Brain microvascular endothelial cell (primary cell): Measurements from ENCODE around the gene PPP1R3A.

ENCODE experiments used
- DNase-seq: peaks from one replicate; pipeline ENCODE4 v3.0.0-alpha.2; 2020
- H3K27ac ChIP-seq: fragments of 250-450 bp; sonication (Bioruptor Pico); 2 replicates; pipeline ENCODE4 v1.5.1; 2020; ENCODE audit warnings: mild to moderate bottlenecking, moderate library complexity
- H3K27me3 ChIP-seq: fragments of 250-450 bp; sonication (Bioruptor Pico); replicated peaks from 2 replicates; pipeline ENCODE4 v1.5.1; 2020; ENCODE audit warnings: mild to moderate bottlenecking
- H3K36me3 ChIP-seq: fragments of 250-450 bp; sonication (Bioruptor Pico); replicated peaks from 2 replicates; pipeline ENCODE4 v1.5.1; 2020; ENCODE audit warnings: mild to moderate bottlenecking
- H3K4me3 ChIP-seq: 2 replicates; pipeline ENCODE4 v1.5.1; 2011; ENCODE audit warnings: low read depth, mild to moderate bottlenecking, control low read depth, low read length, moderate library complexity
- in situ Hi-C: cut with HindIII; loops from 2 replicates; pipeline ENCODE4 v1.10.0; 2017; ENCODE audit warnings: low sequenced_read_pairs, low pct_ligation_motif_present
- TF ChIP-seq, protein P1 (sequence below): IDR thresholded peaks from 2 replicates; pipeline ENCODE4 v1.5.1; 2011; ENCODE audit warnings: low read depth, mild to moderate bottlenecking, moderate library complexity, low read length, control low read depth, inconsistent platforms; ENCODE audit errors: missing control alignments

Gene PPP1R3A

GRCh38 chr7:113840954-113841353, 77.9 kb downstream of the PPP1R3A start:
- Histone ChIP-seq H3K27ac (no peak overlapping the region), H3K4me3 (no peak overlapping the region), H3K27me3 (no peaks in the 10 kb centered on the region), H3K36me3 (no peaks in the 10 kb centered on the region)
- DNase-seq = no peak
- TF ChIP-seq, protein P1, sequence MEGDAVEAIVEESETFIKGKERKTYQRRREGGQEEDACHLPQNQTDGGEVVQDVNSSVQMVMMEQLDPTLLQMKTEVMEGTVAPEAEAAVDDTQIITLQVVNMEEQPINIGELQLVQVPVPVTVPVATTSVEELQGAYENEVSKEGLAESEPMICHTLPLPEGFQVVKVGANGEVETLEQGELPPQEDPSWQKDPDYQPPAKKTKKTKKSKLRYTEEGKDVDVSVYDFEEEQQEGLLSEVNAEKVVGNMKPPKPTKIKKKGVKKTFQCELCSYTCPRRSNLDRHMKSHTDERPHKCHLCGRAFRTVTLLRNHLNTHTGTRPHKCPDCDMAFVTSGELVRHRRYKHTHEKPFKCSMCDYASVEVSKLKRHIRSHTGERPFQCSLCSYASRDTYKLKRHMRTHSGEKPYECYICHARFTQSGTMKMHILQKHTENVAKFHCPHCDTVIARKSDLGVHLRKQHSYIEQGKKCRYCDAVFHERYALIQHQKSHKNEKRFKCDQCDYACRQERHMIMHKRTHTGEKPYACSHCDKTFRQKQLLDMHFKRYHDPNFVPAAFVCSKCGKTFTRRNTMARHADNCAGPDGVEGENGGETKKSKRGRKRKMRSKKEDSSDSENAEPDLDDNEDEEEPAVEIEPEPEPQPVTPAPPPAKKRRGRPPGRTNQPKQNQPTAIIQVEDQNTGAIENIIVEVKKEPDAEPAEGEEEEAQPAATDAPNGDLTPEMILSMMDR = no peak
- in situ Hi-C loops = no loop called here

DNA sequence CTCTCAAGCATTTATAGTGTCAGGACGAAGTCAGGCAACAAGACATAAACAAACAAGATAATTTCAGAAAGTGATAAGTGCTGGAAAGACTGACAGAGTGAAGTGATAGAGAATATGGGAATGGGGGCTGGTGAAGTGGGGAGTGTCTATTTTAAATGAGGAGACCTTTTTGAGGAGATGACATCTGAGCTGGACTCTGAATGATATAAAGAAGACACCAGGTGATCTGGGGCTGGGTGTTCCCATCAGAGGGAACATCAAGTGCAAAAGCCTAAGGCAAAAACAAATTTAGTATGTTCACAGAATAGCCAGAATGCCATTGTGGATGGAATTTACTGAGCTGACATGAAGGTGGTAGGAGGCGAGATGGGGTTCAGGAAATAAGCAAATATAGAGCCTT, 83.4 kb downstream of the PPP1R3A start:
- Histone ChIP-seq H3K27me3 (no peaks in the 10 kb centered on the region), H3K4me3 (no peak overlapping the region), H3K27ac (no peak overlapping the region), H3K36me3 (no peaks in the 10 kb centered on the region)
- in situ Hi-C loops = no loop called here
- DNase-seq = no peak
- TF ChIP-seq, protein P1 = no peak

GRCh38 chr7:113832196-113832745, 86.5 kb downstream of the PPP1R3A start:
- Histone ChIP-seq H3K4me3 (no peak overlapping the region), H3K27me3 (no peaks in the 10 kb centered on the region), H3K36me3 (no peaks in the 10 kb centered on the region), H3K27ac (no peak overlapping the region)
- DNase-seq = no peak
- TF ChIP-seq, protein P1 = no peak
- in situ Hi-C loops = no loop called here

DNA sequence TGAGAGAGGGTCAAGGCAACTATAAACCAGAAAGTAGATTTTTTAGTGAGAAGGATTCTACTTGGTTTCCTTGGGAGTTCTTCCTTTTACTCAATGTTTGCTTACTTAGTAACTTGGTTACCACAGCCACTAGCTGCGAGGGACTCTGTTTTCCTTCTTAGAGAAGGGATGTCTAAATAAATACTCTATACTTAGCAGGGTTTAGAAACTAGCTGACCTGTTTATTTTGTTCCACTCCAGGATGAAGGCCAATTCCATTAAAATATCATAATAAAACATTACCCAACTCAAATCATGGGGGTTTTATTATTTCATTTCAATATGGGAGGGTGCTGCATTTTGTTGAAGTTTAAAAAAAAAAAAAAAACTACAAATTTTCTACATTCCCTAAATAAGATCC, 87.3 kb downstream of the PPP1R3A start:
- Histone ChIP-seq H3K4me3 (no peak overlapping the region), H3K36me3 (no peaks in the 10 kb centered on the region), H3K27ac (no peak overlapping the region), H3K27me3 (no peaks in the 10 kb centered on the region)
- peak; percentile 59 for DNase-seq
- TF ChIP-seq, protein P1 = no peak
- in situ Hi-C loops = no loop called here

GRCh38 chr7:113828581-113828980, 90.2 kb downstream of the PPP1R3A start:
- no peaks in the 10 kb centered on the region for H3K36me3 ChIP-seq
- DNase-seq = no peak
- H3K4me3 ChIP-seq = no peak overlapping the region
- no peak overlapping the region for H3K27ac ChIP-seq
- TF ChIP-seq, protein P1 = no peak
- in situ Hi-C loops = no loop called here
- no peaks in the 10 kb centered on the region for H3K27me3 ChIP-seq
